Neural cell (in vitro differentiated cells): ENCODE measurements around the gene CRYBA4. TPM values are rescaled to one million over a fixed set of nuclear protein-coding genes. Genes with fewer than 3 reads are reported as not detected.

Experiments used
- H2AFZ ChIP-seq: fragments of 200-600, 300-800 bp; sonication (generic), shearing (Covaris generic); 2 replicates; pipeline ENCODE4 v1.6.0; 2014; ENCODE audit warnings: low read depth, mild to moderate bottlenecking, antibody characterized with exemption, low read length, moderate library complexity
- H3F3A ChIP-seq: fragments of 200-600 bp; shearing (Covaris generic); 2 replicates; pipeline ENCODE4 v1.6.1; 2016; ENCODE audit warnings: mild to moderate bottlenecking, moderate library complexity, mixed read lengths, antibody characterized with exemption, low read length; ENCODE audit not compliant: insufficient read depth, poor library complexity, severe bottlenecking
- H3K27ac ChIP-seq: fragments of 200-600, 300-800 bp; sonication (generic), shearing (Covaris generic); 2 replicates; pipeline ENCODE4 v1.5.1; 2014; ENCODE audit warnings: mild to moderate bottlenecking, low read length, moderate library complexity
- H3K27me3 ChIP-seq: fragments of 300-800, 200-600 bp; sonication (generic), shearing (Covaris generic); 2 replicates; pipeline ENCODE4 v1.6.0; 2014; ENCODE audit warnings: mild to moderate bottlenecking, low read depth, low read length, moderate library complexity; ENCODE audit not compliant: insufficient read depth
- H3K36me3 ChIP-seq: fragments of 300-800, 200-600 bp; sonication (generic), shearing (Covaris generic); 2 replicates; pipeline ENCODE4 v1.5.1; 2014; ENCODE audit warnings: mild to moderate bottlenecking, antibody characterized with exemption, low read length, moderate library complexity; ENCODE audit not compliant: insufficient read depth
- H3K4me2 ChIP-seq: fragments of 300-800, 200-600 bp; sonication (generic), shearing (Covaris generic); 2 replicates; pipeline ENCODE4 v1.6.0; 2014; ENCODE audit warnings: mild to moderate bottlenecking, low read length
- H3K4me3 ChIP-seq: fragments of 300-800, 200-600 bp; sonication (generic), shearing (Covaris generic); 2 replicates; pipeline ENCODE4 v1.5.1; 2014; ENCODE audit warnings: mild to moderate bottlenecking, low read length, moderate library complexity
- H3K79me2 ChIP-seq: fragments of 200-600 bp; shearing (Covaris generic); replicated peaks from 2 replicates; pipeline ENCODE4 v1.6.0; 2014; ENCODE audit warnings: mild to moderate bottlenecking, low read length, moderate library complexity; ENCODE audit not compliant: insufficient read depth
- H3K9ac ChIP-seq: fragments of 300-800, 200-600 bp; sonication (generic), shearing (Covaris generic); 2 replicates; pipeline ENCODE4 v1.6.1; 2016; ENCODE audit warnings: mild to moderate bottlenecking, low read length, mixed read lengths
- H3K9me2 ChIP-seq: fragments of 200-600 bp; shearing (Covaris generic); 2 replicates; pipeline ENCODE4 v1.6.1; 2016; ENCODE audit warnings: mild to moderate bottlenecking, low read length, mixed read lengths; ENCODE audit not compliant: insufficient read depth
- H3K9me3 ChIP-seq: fragments of 200-600, 300-800 bp; sonication (generic), shearing (Covaris generic); 2 replicates; pipeline ENCODE4 v1.6.1; 2016; ENCODE audit warnings: mild to moderate bottlenecking, mixed run types, low read length, moderate library complexity, mixed read lengths
- H4K20me1 ChIP-seq: fragments of 200-600 bp; shearing (Covaris generic); 2 replicates; pipeline ENCODE4 v1.6.1; 2016; ENCODE audit warnings: mild to moderate bottlenecking, mixed run types; ENCODE audit not compliant: insufficient read depth
- EP300 ChIP-seq: fragments of 450-650 bp; conservative IDR thresholded peaks from 2 replicates; pipeline ENCODE4 v1.6.1; 2014; ENCODE audit warnings: antibody characterized with exemption, mild to moderate bottlenecking, moderate library complexity; ENCODE audit not compliant: poor library complexity, severe bottlenecking
- EZH2 ChIP-seq: fragments of 200-600, 300-800 bp; shearing (Covaris generic), sonication (generic); IDR thresholded peaks from 2 replicates; pipeline ENCODE4 v1.6.1; 2014; ENCODE audit warnings: antibody characterized with exemption, low read length, borderline replicate concordance, mild to moderate bottlenecking; ENCODE audit not compliant: insufficient read depth, poor library complexity, severe bottlenecking
- MXI1 ChIP-seq: fragments of 450-650 bp; conservative IDR thresholded peaks from 2 replicates; pipeline ENCODE4 v1.6.1; 2014; ENCODE audit warnings: antibody characterized with exemption, mild to moderate bottlenecking; ENCODE audit not compliant: poor library complexity, severe bottlenecking
- POLR2AphosphoS5 ChIP-seq: IDR thresholded peaks from 2 replicates; pipeline ENCODE4 v1.6.1; 2012
- RAD21 ChIP-seq: fragments of 450-650 bp; conservative IDR thresholded peaks from 2 replicates; pipeline ENCODE4 v1.6.1; 2014; ENCODE audit warnings: antibody characterized with exemption, mild to moderate bottlenecking, moderate library complexity
- REST ChIP-seq: IDR thresholded peaks from 2 replicates; pipeline ENCODE4 v1.6.1; 2012; ENCODE audit warnings: borderline replicate concordance
- SMC3 ChIP-seq: fragments of 450-650 bp; conservative IDR thresholded peaks from 2 replicates; pipeline ENCODE4 v1.6.1; 2014; ENCODE audit warnings: antibody characterized with exemption, mild to moderate bottlenecking, moderate library complexity; ENCODE audit not compliant: poor library complexity
- TAF1 ChIP-seq: IDR thresholded peaks from 2 replicates; pipeline ENCODE4 v1.6.1; 2012; ENCODE audit warnings: low read depth
- polyA plus RNA-seq: library from polyadenylated mRNA; depleted of rRNA; stranded (reverse); fragments of >200 nt; gene quantifications from 2 replicates; pipeline ENCODE4 v1.2.3, GENCODE V29; 2014
- TF ChIP-seq, protein P1 (sequence below): fragments of 450-650 bp; IDR thresholded peaks from 2 replicates; pipeline ENCODE4 v1.5.1; 2014; ENCODE audit warnings: antibody characterized with exemption, mild to moderate bottlenecking, moderate library complexity; ENCODE audit not compliant: poor library complexity, severe bottlenecking

The CRYBA4 gene
- polyA plus RNA-seq, 1 donor from 2014 or later: not detected

DNA sequence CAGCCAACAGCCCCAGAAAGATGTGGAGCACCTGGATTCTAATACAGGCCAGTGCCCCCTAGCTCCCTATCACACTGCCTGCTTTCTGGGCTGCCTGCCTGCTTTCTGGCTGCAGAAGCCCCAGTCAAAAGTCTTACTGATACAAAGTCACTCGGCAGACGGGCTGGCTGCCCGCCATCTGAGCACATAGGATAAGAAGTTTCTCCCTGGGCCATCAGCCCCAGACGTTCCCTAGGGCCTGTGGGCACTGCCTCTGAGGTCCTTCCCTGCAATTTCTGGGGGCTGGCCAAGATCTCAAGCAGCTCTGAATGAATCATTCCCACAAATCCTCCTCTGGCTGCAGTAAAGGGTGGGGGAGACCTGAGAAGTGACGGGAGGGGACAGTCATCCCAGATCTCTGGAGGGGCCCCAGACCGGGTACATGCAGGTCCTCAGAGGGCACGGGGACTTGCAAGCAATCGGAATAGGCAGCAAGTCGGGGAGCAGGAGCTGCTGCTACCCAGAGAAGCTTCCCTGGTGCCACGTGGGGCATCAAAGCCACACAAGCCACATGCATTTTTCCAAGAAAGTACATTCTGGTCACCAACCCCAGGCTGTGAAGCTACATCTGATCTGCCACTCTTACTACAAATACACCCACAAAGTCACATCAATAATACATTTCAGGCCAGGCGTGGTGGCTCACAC, 36.5 kb upstream of the CRYBA4 start:
- H3K27ac ChIP-seq: no peak overlapping the region

DNA sequence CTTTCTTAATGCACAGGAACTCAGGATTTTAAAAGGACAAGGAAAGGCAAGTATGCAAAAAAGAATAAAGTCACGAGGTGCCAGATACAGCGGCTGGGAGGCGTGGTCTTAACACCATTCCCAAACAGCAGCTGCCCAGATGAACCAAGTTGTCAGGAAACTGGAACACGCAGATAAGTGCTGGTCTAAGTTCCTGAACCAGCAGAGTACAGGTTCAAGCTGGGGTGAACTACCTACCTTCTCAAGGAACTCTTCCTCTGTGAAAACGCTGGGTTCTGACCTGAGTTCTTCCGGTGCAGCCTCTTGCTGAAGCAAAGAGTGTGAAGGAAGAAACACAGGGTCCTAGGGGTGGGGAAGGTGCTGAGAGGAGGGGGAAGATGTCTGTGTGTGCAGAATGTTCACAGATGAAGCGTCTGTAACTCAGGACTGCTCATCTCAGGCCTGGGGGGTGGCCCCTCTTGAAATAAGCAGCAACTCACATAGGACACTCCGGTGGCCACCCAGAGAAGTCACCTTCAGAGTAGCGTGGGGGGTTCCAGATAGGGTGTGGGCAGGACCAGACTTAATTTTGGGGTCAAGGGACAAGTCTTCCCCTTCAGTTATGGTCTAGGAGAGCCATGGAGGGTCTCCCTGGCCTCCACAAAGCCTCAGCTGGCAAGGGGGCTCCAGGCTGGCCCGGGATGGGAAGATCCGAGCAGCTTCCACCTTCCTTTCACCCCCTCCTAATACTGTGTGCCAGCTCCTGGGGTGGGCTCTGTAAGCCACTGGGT, 35.0 kb upstream of the CRYBA4 start:
- H3F3A ChIP-seq: no peaks in the 10 kb centered on the region
- no peak overlapping the region for H2AFZ ChIP-seq
- no peaks in the 10 kb centered on the region for H3K79me2 ChIP-seq
- TF ChIP-seq RAD21 (no peak), EZH2 (no peak), EP300 (no peak), TAF1 (no peak), MXI1 (no peak), SMC3 (no peak), REST (no peak), POLR2AphosphoS5 (no peak)
- TF ChIP-seq, protein P1, sequence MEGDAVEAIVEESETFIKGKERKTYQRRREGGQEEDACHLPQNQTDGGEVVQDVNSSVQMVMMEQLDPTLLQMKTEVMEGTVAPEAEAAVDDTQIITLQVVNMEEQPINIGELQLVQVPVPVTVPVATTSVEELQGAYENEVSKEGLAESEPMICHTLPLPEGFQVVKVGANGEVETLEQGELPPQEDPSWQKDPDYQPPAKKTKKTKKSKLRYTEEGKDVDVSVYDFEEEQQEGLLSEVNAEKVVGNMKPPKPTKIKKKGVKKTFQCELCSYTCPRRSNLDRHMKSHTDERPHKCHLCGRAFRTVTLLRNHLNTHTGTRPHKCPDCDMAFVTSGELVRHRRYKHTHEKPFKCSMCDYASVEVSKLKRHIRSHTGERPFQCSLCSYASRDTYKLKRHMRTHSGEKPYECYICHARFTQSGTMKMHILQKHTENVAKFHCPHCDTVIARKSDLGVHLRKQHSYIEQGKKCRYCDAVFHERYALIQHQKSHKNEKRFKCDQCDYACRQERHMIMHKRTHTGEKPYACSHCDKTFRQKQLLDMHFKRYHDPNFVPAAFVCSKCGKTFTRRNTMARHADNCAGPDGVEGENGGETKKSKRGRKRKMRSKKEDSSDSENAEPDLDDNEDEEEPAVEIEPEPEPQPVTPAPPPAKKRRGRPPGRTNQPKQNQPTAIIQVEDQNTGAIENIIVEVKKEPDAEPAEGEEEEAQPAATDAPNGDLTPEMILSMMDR: no peak
- no peaks in the 10 kb centered on the region for H3K36me3 ChIP-seq
- no peaks in the 10 kb centered on the region for H3K9me2 ChIP-seq
- H3K9ac ChIP-seq: no peak overlapping the region
- H3K9me3 ChIP-seq: no peaks in the 10 kb centered on the region
- H3K27ac ChIP-seq: no peak overlapping the region
- H3K27me3 ChIP-seq: no peaks in the 10 kb centered on the region
- H3K4me2 ChIP-seq: no peak overlapping the region
- H3K4me3 ChIP-seq: no peak overlapping the region
- no peaks in the 10 kb centered on the region for H4K20me1 ChIP-seq

More for the DNA sequence above, 36.5 kb upstream of the CRYBA4 start:
- Histone ChIP-seq H3K27me3 (no peaks in the 10 kb centered on the region), H3K79me2 (no peaks in the 10 kb centered on the region), H3K36me3 (no peaks in the 10 kb centered on the region), H3K9me2 (no peaks in the 10 kb centered on the region), H3K9ac (no peak overlapping the region), H3F3A (no peaks in the 10 kb centered on the region), H3K4me3 (no peak overlapping the region), H4K20me1 (no peaks in the 10 kb centered on the region), H3K4me2 (no peak overlapping the region), H2AFZ (no peak overlapping the region), H3K9me3 (no peaks in the 10 kb centered on the region)
- TF ChIP-seq MXI1 (no peak), EP300 (no peak), REST (no peak), SMC3 (no peak), EZH2 (no peak), POLR2AphosphoS5 (no peak), TAF1 (no peak), RAD21 (no peak)
